HFFc6 (cell line): ENCODE results near the gene CPT1C. TPM values are rescaled to one million over a fixed set of nuclear protein-coding genes. Genes with fewer than 3 reads are reported as not detected.
A peak's percentile ranks its signal among the peaks of the same experiment; 100 is the strongest.

Experiments used
- DNase-seq: peaks from one replicate; pipeline ENCODE4 v3.0.0-alpha.2; 2018
- H3K27ac Mint-ChIP-seq: 2 replicates; pipeline ENCODE4 v1.8.0; 2020; ENCODE audit warnings: mild to moderate bottlenecking, mixed read lengths
- H3K27me3 Mint-ChIP-seq: 2 replicates; pipeline ENCODE4 v1.8.0; 2021; ENCODE audit warnings: mild to moderate bottlenecking, moderate library complexity, mixed read lengths; ENCODE audit not compliant: insufficient read depth
- H3K36me3 Mint-ChIP-seq: 2 replicates; pipeline ENCODE4 v1.8.0; 2021; ENCODE audit warnings: low read depth, mixed read lengths
- H3K4me1 Mint-ChIP-seq: 2 replicates; pipeline ENCODE4 v1.8.0; 2020; ENCODE audit warnings: low read depth, mixed read lengths
- H3K4me3 Mint-ChIP-seq: 2 replicates; pipeline ENCODE4 v1.8.0; 2020; ENCODE audit warnings: mild to moderate bottlenecking, moderate library complexity, mixed read lengths
- H3K9me3 Mint-ChIP-seq: 2 replicates; pipeline ENCODE4 v1.8.0; 2020; ENCODE audit warnings: mild to moderate bottlenecking, mixed read lengths
- total RNA-seq, 6 experiments: library from RNA; stranded (reverse); fragmentation: NEBNext Ultra II Directional; extraction: Animal tissue kit (Norgen Biotek cat#: 25700); gene quantifications; 2 replicates in 1 of 6; 3 replicates in 5 of 6; pipeline ENCODE4 v1.2.3, GENCODE V29; 2021
- TF ChIP-seq, protein P1 (sequence below): fragments of 200-600 bp; sonication (generic); IDR thresholded peaks from 2 replicates; pipeline ENCODE4 v1.5.0; 2021; ENCODE audit warnings: antibody characterized with exemption, mild to moderate bottlenecking

CPT1C gene
- total RNA-seq, 6 experiments from 2014 or later, result 32.7 to 42.6 (median 36.4) TPM

DNA sequence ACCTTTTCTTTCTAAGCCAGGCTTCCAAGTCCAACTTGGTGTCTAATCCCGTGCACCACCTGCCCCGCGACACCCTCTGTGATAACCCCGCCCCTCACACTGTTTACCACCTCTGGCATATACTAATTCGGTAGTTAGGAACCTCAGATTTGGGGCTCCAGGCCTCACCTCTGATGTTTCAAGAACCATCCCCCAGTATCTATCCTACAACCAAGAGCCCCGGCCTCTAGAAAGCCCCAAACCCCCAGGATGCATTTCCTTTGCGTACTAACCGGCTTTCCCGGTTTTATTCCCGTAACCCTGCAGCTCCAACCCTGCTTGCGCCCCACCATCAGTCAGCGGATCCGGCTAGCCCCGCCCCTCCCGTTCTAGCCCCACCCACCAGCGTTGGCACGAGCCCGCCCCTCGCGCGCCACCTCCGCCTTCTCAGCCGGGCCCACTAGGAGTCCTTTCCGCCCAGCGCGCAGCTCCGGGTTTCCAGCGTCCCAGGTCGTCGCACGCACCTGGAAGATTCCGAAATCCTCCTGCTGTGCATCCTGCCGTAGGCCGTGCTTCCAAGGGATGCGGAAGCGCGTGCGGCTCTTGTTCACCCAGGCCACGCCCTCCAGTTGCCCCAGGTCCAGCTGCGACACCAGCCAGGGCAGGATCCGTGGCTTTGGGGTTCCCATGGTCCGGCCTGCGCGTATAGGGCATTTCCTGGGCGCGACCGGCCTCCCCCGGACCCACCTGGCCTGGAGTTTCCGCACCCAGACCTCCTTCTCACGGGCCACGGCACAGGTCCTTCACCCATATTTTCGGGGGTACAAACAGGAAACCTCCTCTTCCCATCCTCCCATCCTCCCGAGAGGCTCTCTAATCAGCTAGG lies 26.5 kb upstream of the CPT1C start:
- Mint-ChIP-seq H3K4me3 (peak overlapping the region; percentile 93), H3K27ac (peak overlapping the region; percentile 85), H3K36me3 (peaks cover 10% of the 10 kb centered on the region; the same call in 1 of the 2 replicates), H3K4me1 (peaks cover 22% of the 10 kb centered on the region), H3K9me3 (no peaks in the 10 kb centered on the region), H3K27me3 (peaks cover 11% of the 10 kb centered on the region)
- TF ChIP-seq, protein P1, sequence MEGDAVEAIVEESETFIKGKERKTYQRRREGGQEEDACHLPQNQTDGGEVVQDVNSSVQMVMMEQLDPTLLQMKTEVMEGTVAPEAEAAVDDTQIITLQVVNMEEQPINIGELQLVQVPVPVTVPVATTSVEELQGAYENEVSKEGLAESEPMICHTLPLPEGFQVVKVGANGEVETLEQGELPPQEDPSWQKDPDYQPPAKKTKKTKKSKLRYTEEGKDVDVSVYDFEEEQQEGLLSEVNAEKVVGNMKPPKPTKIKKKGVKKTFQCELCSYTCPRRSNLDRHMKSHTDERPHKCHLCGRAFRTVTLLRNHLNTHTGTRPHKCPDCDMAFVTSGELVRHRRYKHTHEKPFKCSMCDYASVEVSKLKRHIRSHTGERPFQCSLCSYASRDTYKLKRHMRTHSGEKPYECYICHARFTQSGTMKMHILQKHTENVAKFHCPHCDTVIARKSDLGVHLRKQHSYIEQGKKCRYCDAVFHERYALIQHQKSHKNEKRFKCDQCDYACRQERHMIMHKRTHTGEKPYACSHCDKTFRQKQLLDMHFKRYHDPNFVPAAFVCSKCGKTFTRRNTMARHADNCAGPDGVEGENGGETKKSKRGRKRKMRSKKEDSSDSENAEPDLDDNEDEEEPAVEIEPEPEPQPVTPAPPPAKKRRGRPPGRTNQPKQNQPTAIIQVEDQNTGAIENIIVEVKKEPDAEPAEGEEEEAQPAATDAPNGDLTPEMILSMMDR, result 0 out of 2 replicates have a peak, but pooled peaks have one; percentile 10
- peak; percentile 79 for DNase-seq

DNA sequence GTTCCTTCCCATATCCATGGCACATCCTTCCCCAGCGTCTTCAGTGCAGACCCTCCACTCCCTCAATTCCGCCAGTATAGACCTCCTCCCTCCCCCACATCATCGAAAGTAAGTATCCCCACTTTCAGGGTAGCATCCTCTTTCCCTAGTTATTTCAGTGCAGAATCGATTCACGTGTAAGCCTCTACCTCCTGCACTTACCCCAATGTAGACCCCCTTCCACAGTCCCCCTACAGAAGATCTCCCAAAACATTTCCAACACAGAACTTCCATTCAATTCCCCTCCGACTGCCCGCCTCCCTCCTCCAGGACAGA lies 25.9 kb upstream of the CPT1C start:
- peaks cover 22% of the 10 kb centered on the region for H3K4me1 Mint-ChIP-seq
- H3K27ac Mint-ChIP-seq, result peak overlapping the region; percentile 85
- H3K36me3 Mint-ChIP-seq, result peaks cover 9% of the 10 kb centered on the region; the same call in 1 of the 2 replicates
- H3K4me3 Mint-ChIP-seq, result peak overlapping the region; percentile 93
- no peak for DNase-seq
- peaks cover 11% of the 10 kb centered on the region for H3K27me3 Mint-ChIP-seq
- no peaks in the 10 kb centered on the region for H3K9me3 Mint-ChIP-seq
- TF ChIP-seq, protein P1, result no peak

DNA sequence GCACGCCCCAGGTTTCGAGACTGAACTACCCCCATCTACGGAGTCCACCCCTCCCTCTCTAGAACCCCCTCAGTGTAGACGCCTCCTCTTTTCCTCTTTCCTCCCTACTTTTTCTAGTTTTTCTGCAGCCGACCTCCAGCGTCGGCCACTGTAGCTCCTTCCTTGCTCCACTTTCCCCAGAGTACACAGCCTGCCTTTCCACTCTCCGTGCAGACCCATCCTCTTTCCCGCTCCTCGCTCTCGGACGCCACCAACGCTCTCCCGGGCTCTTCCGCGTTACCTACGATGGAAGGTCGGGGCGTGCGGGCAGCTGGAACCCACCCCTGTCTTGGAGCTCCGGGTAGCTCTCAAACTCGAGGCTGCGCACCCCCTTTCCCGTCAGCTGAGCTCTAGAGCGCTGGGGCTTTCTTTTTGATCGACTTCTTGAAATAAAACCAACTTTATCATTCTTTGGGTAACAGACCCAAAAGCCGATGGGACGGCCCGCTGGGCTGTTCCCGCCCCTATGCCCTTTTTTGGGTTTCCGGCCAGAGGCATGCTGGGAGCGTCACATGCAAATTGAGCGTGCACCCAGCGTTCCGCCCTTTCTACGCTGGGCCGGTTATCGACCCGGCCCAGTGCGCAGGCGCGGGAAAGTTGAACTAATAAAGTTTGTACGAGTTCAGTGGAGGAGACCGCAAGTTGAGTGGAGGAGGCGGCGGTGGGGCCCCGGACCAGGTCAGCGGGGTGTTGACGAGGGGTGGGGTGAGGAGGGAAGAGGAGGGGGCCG lies 25.4 kb upstream of the CPT1C start, which contains the start of the genes BCL2L12 and IRF3:
BCL2L12 (plus strand) TSS at position 583 of the 769 bp plus-strand sequence. CDS start 760 bp downstream, outside the sequence.
IRF3 (minus strand) TSS at position 507 of the 769 bp plus-strand sequence. CDS start 1,019 bp downstream, outside the sequence.
- Mint-ChIP-seq H3K36me3 (peaks cover 4% of the 10 kb centered on the region; the same call in 1 of the 2 replicates), H3K27ac (peak within 1 kb of the TSS; percentile 85), H3K9me3 (no peaks in the 10 kb centered on the region), H3K4me3 (peak within 1 kb of the TSS; percentile 93), H3K27me3 (peaks cover 11% of the 10 kb centered on the region), H3K4me1 (peaks cover 22% of the 10 kb centered on the region)
- DNase-seq, result peak; percentile 96
- TF ChIP-seq, protein P1, result no peak

DNA sequence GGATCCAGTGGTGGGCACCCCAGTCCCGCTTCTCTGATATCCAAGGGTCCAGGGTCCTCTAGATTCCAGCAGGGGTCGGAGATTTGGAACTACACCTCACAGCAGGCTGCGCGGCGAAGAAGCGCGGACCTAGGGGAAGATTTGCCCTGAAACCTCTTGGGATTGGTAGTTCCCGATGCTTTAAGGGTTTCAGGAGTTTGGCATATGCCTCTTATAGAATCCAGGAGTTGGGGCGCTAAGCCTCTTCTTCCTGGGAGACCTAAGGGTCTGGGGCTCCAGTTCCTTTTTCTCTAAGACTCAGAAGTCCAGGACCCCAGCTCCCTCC lies 24.8 kb upstream of the CPT1C start:
- Mint-ChIP-seq H3K36me3 (peaks cover 4% of the 10 kb centered on the region; the same call in 1 of the 2 replicates), H3K27ac (peak overlapping the region; percentile 85), H3K9me3 (no peaks in the 10 kb centered on the region), H3K4me3 (peak overlapping the region; percentile 93), H3K27me3 (peaks cover 11% of the 10 kb centered on the region), H3K4me1 (peaks cover 22% of the 10 kb centered on the region)
- TF ChIP-seq, protein P1, result peak; percentile 14; the same call in 1 of the 2 replicates
- DNase-seq, result no peak

DNA sequence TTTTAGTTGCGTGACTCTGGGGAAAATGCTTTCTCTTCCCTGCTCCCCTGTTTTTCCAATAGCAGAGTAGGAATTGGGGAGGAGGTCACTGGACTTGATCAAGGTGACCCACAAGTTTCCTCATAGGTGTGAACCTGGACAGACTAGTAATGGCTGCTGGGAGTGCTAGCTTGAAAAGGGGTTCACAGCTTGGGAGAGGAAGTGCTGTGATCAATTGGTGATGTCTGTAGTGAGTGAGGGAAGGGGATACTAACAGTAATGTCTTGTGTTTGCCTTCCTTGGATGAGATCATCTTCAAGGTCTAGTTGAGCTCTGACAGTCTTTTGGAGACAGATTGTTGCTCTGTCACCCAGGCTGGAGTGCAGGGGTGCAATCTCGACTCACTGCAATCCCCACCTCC lies 23.4 kb upstream of the CPT1C start:
- Mint-ChIP-seq H3K27me3 (peaks cover 11% of the 10 kb centered on the region), H3K4me1 (peaks cover 27% of the 10 kb centered on the region), H3K27ac (peak overlapping the region; percentile 12; the same call in 1 of the 2 replicates), H3K36me3 (peaks cover 4% of the 10 kb centered on the region; the same call in 1 of the 2 replicates), H3K9me3 (no peaks in the 10 kb centered on the region), H3K4me3 (peak overlapping the region; percentile 93)
- TF ChIP-seq, protein P1, result no peak
- no peak for DNase-seq
